Kidney capillary endothelial cell (primary cell): ENCODE measurements around the gene ACTL9.

Experiments
- DNase-seq: peaks from one replicate; pipeline ENCODE4 v3.0.0-alpha.2; 2018; ENCODE audit warnings: low spot score

ACTL9 gene

DNA sequence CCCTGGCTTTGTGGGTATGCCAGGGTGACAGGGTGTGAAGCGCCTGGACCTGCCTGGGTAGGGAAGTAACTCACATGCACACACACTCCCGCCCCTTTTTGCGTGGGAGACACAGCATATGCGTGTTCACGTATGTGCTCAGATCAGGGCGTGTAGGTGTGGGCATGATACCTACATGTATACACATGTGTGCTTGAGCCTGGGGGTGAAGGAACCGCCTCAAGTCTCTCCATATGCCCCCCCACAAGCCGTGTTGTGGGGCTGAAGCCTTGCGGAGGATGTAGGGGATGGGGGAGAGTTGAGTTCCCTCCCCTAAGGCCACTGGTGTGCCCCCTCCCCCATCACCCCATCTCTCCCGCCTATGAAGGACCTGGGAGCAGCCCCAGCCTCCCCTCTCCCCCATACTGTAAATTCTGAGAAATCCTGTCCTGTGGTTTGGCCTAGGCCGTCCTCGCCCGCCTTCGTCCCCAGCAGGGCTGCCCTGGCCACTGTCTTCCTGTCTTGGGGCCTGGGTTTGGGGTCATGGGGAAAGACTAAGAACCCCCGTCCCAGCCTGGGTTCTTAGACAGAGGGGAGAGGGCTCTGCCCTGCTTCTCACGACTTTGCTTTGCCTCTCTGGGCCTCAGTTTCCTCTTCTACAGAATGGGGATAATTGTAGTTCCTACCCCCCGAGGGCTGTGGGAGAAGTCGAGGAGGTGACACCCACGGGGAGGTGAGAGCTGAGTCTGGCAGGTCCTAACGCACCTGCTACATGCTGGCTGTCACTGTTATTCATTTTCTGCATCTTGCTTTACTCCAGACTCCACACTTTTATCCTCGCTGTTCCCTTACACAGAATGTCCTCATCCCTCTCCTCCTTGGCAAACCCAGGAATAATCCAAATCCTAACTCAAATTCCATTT lies 14.3 kb downstream of the ACTL9 start:
- DNase-seq, result no peak

DNA sequence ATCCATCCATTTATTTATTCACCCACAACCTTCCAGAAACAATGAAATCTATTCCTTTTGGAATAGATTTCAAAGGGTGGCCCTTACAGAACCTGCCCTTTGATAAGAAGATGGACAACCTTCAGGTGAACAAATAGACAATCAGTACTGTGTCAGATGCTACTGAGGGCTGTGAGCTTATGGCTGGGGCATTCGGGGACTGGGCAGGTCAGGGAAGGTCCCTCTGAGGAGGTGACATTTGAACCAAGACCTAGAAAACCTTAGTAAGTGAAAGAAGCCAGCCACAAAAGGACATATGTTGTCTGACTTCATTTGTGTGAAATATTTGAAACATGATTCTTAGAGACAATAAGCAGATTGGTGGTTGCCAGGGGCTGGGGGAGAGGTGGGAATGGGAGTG lies 15.7 kb downstream of the ACTL9 start:
- DNase-seq, result no peak

DNA sequence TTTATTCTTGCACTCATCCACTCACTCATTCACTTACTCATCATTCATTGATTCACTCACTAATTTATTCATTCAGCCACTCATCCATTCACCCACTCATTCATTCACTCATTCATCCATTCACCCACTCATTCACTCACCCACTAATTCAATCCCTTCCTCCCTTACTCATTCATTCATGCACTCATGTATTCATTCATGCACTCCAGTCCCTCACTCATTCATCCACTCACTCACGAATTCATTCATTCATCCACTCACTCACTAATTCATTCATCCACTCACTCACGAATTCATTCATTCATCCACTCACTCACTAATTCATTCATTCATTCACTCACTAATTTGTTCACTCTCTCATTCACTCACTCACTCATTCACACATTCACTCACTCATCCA lies 16.1 kb downstream of the ACTL9 start:
- DNase-seq, result no peak

DNA sequence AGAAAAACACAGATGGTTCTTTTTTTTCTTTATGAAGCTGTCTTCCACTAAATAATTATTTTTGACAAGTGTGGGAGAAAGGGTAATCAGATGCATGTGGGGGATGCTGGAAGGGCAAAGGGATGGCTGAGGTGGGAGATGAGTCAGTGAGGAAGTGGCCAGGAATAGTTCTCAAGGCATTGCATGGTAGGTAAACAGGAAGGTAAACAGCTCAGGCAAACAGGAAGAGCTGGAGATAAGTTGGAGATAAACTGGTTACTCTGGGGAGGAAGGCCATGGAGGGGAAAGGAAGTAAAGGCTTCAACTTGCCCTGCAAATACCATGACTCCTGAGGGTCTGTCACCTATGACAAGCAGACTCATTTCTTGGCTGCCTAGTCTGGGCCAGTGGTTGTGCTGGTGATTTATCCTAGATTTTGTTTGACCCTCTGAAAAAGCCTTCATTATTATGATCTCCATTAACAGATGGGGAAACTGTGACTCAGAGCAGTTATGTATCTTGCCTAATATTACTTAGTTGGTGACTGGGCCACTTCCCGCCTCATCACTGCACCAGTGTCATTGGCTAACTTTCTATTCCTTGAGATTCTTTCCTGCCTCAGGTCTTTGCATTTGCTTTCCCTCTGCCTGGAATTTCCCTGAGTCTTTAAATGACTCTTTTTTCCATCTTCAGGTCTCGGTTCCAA lies 17.1 kb downstream of the ACTL9 start:
- peak; percentile 97 for DNase-seq

DNA sequence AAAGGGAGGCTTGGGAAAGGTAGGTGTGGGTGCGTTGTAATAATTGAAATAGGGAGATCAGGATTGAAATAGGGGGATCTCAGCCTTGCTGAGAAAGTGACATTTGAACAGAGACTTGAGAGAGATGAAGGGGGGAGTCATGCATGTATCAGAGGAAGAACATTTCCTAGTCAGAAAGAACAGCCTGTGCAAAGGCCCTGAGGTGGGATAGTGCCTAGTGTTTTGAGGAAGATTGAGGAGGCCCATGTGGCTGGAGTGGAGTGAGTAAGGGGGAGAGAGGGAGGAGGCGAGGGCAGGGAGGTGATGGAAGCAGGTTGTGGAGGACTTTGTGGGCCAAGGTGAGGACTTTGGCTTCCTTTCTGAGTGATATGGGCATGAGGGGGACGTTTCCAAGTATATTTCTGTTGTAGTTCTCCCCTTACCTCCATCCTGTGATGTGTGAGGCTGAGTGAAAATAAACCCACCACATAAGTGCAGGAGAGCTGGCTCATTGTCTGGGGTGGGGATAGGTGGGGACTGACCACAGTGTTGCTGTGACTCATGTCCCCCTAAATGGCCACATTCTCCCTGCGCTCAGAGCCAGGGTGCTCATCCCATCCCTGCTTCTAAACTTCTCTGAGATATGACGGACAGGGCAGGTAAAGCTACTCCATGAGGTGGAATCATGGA lies 17.8 kb downstream of the ACTL9 start:
- DNase-seq, result no peak

DNA sequence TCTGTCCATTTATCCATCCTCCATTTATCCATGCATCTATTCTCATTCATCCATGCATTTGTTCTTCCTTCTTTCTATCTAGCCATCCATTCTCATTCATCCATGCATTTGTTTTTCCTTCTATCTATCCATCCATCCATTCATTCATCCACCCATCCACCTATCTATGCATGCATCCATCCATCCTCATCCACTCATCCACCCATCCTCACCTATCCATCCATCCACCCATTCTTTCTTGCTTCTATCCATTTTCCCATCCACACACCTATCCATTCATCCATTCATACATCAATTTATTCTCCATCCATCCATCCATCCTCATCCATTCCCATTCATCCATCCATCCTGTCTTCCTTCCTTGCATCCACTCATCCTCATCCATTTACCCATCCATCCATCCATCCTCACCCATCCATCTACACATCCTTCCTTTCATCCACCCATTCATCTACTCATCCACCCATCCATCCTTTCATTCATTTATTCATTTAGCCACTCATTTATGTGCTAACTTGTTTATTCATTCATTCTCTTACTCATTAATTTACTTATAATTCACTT lies 20.3 kb downstream of the ACTL9 start:
- DNase-seq, result no peak

DNA sequence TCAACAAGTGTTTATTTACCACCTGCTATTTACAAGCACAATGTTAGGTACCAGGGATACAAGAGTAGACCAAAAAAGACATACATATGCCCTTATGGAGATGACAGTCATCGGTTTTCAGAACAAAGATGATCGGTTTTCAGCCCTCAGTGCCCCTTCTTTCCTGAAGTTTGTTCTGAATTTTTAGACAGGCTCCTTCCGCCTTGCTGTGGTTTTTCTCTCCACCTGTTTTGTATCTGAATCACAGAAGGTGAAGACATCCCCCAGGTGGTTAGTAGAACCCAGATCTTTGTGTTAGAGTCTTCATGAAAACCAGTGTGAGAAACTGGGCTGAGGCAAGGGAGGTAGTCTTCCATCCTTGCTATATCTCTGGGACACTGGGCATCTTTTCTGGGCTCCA lies 23.5 kb downstream of the ACTL9 start:
- no peak for DNase-seq

DNA sequence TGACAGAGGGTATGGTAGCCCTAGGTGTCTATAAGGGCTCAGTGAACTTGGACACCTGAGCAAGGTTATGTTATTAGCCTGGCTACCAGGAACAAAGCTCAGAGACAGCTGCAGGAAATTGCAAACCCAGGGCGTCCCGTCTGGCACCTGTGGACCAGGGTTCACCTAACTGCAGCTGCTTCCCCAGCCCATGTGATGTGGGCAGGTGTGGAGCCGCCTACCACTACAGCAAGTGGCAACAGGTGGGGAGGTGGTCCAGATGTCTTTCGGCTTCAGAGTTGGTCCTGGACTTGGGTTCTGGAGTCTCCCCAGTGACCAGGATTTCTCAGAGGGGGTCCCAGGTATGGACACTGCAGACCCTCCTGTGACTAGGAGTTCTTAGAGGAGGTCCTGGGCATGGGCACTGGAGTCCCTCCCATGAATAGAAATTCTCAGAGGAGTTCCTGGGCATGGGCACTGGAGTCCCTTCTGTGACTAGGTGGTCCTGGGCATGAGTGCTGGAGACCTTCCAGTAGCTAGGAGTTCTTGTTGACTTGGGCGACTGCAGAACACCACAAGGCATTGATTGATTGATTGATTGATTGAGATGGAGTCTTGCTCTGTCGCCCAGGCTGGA lies 25.2 kb downstream of the ACTL9 start:
- DNase-seq, result no peak

DNA sequence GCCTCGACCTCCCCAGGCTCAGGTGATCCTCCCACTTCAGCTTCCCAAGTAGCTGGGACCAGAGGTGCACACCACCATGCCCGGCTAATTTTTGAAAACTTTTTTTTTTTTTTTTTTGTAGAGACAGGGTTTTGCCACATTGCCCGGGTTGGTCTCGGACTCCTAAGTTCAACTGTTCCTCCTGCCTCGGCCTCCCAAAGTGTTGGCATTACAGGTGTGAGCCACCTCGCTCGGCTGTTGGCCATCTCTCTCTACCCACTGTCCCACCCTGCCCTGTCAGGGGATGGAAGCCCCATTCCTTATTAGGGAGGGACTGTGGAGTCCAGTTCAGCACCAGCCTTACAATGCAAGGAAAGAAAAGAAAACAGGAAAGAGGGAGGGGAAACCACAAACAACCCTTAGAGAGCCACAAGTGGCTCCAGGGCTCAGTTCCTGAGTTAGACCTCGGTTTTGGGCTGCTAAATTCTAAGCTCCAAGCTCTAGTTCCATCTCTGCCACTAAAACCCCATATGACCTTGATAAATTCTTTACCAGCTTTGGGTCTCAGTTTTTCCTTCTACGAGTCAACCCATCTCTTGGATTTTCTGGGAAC lies 31.7 kb downstream of the ACTL9 start:
- no peak for DNase-seq

DNA sequence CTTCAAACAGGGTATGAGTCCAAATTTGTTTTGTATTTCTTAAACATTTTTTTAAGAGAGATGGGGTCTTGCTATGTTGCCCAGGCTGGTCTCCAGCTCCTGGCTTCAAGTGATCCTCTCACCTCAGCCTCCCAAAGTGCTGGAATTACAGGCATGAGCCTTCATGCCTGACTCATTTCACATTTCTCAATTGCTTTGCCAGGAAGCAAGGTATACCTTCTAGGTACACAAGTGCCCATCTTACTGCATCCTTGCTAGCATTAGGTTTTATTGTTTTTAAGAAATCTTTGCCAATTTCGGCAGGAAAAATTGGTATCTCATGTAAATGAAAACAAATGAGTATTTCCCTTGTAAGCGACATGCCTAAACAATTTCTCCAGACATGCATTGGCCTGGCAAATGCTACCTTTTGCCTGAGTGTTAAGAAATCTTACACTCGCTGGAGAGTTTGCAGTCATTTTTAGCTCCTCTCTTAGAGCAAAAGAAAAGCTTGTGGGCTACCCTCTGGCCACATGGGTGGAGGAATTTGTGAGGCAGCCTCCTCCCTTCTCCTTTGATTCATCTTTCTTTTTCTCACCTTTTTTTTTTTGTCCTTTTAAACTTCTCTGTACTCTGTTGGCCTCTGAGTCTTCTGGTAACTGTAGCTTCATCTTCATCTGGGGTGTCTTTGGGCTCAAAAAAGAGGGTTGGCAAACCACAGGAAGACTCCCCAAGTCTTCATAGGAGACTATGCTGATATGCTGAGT lies 33.0 kb downstream of the ACTL9 start:
- no peak for DNase-seq

DNA sequence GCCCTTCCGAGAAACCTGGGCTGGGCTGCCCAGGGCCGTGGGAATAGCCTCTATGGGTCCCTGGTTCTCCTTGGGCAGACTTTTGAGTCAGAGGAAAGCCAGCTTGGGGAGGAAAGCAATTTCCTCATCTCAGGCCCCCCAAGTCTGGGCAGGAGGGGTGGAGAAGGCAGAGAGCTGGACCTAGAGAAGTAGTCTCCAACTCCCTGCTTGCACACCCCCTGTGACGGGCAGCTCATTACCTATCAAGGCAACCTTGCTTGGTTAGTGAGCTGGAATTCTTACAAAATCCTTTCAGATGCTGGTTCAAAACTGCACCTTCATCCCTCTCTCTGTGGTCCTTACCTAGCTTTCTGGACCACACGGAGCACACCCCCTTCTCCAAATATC lies 33.9 kb downstream of the ACTL9 start:
- DNase-seq, result no peak

DNA sequence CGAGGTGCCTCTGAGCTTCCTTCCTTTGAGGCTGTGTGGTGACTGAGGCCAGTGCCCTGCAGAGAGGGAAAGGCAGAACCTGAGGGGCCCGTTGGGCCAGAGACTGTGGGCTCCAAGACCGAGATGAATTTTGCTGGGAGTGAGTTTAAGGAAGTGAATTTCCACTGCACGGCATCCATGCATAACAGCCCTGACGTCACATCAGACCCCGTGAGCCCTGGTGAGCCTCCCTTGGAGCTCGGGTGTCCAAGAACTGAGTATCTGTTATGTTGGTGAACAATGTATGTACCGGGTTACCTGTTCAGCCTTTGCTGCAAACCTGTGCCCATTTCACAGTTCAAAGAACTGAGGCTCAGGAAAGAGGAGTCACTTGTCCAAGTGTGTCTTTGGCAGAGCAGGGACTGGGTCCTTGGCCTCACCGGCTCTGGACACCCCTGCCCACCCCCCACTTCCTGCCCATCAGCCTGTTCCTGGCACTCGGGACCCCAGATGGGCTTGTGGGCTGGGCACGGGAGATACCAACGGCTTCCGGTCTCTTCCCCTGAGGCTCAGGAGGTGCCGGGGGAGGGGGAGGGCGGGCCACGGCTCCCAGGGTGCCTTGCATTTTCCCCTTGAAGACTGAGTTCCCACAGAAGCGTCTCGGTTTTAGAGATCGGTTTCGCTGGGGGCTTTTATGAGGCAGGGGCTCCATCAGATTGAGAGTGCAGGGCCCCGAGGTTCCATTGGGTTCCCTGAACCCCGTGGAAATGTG lies 34.5 kb downstream of the ACTL9 start:
- no peak for DNase-seq

DNA sequence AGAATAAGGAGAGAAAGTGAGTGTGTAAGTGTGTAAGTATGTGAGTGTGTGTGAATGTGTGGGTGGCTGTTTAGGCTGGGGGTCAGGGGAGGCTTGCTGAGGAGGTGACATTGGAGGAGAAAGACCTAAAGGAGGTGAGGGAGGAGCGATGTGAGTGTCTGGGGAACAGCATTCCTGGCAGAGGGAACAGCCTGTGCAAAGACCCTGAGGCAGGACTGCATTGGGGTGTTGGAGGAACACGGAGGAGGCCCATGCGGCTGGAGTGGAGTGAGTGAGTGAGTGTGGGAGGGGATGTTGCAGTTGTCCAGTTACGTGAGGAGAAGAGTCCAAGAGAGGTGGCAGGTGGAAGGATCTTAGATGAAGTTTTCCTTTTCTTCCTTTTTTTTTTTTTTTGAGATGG lies 36.3 kb downstream of the ACTL9 start:
- DNase-seq, result no peak

DNA sequence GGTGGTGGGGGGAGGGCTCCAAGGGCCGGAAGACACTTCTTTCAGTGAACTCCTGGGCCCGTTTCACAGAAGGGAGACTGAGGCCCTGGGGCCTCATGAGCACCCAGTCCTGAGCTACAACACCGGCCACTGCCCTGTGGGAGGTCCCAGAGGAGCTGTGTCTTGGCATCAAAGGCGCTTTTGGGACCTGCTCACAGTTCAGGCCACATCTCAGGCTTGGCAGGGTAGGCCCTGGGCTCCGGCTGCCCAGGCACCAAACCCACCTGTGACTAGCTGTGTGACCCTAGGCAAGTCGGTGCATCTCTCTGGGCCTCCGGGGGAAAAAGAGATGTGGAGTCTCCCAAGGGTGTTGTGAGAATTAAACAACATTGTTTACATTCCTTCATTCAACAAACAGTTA lies 38.7 kb downstream of the ACTL9 start:
- DNase-seq, result no peak

DNA sequence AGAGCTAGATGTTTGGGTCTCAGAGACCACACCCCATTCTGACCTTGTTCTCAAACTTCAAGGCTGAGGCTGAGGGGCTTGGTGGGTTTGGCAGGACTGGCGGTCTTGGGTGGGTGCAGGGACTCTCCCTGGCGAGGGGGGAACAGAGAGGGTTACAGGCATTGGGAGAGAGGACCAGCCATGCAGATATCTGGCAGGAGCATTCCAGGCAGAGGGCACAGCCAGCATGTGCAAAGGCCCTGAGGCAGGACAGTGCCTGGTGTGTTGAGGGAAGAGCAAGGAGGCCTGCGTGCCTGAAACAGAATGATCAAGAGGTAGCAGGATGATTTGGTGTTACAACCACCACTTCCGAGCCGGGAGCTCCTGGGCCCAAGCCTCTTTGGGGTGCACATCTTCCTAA lies 40.7 kb downstream of the ACTL9 start:
- no peak for DNase-seq

DNA sequence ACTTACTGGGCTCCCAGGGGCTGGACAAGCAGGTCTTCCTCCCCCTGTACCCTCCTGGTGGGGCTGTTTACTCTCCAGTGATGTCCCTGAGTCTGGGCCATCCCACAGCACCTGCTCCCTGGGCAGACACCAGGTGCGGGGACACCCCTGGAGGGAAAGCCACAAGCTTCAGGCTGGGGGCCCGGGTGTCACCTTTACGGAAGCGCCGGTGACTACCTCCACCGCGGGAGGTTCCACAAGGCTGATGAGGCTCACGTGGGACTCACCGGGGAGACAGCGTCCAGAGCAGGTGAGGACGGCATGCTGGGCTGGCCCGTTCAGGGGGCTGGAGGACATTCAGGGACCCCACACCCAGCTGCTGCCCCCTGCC lies 43.3 kb downstream of the ACTL9 start:
- DNase-seq, result no peak

DNA sequence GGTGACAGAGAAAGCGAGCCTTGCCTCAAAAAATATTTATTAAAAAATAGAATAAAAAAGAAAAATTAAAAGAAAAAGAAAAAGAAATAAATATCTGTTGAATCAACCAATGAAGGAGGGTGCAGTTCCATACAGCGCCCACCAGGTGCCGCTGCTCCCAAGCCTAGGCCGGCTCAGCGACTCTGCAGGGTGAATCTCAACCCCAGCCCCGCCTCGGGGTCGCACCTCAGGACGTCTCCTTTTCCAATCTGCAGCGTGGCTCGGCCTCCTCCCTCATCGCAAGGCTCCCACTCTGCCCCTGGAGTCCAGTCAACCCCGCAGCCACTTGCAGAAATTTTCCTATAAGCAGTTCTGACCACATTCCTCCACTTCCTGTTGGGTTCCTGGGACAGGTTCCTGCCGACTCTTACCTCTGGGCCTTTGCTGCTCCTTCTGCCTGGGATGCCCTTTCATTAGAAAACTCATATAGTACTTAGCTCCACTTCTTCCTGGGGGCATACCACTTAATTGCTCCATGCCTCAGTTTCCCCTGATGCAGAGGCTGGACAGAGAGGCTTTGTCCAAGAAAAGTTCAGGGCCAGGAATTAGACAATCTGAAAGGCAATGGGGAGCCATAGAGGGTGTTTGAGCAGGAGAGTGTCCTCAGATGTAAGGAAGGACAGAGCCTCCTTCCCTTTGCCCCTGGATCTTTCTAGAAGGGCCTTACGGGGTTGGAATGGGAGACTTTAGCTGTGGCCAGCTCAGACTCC lies 43.8 kb downstream of the ACTL9 start:
- peak; percentile 60 for DNase-seq

DNA sequence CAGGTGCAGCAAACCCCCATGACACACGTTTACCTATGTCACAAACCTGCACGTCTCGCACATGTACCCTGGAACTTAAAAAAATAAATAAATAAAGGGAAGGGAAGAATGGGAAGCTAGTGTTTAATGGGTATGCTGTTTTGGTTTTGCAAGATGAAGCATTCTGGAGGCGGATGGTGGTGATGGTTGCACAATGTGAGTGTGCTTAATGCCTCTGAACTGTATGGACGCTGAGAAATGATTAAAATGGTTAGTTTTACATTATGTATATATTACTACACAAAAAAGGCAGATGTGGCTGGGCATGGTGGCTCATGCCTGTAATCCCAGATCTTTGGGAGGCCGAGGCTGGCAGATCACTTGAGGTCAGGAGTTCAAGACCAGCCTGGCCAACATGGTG lies 50.4 kb downstream of the ACTL9 start:
- DNase-seq, result no peak
